ENCODE measurements around the gene ZNF492.
A peak's percentile ranks its signal among the peaks of the same experiment; 100 is the strongest.
"Not testable (repeated sequence)": the region's sequence is repeated elsewhere in the genome, so short reads cannot be mapped to it uniquely, and the experiment has no call there.

ZNF492 gene

GRCh38 chr19:22633706-22634449 lies at the start of gene ZNF492:
TSS of gene ZNF492 (plus strand) at chr19:22634324. CDS start at chr19:22653400, 19,076 bp downstream.
- peak; percentile 51 to 61 for DNase-seq

- no peak for DNase-seq
Measured at GRCh38 chr19:22595422-22595821, 38.7 kb upstream of the ZNF492 start.

- no peak for DNase-seq
Measured at GRCh38 chr19:22595918-22596341, 38.2 kb upstream of the ZNF492 start.

GRCh38 chr19:22600690-22601648 lies 33.2 kb upstream of the ZNF492 start:
- DNase-seq: no peak

GRCh38 chr19:22601906-22602630 lies 32.1 kb upstream of the ZNF492 start:
- DNase-seq: no peak

- no peak for DNase-seq
Measured at GRCh38 chr19:22602631-22603272, 31.4 kb upstream of the ZNF492 start.

GRCh38 chr19:22603518-22604440 lies 30.3 kb upstream of the ZNF492 start:
- no peak for DNase-seq

- no peak for DNase-seq
Measured at GRCh38 chr19:22604571-22605274, 29.4 kb upstream of the ZNF492 start.

- no peak for DNase-seq
Measured at GRCh38 chr19:22605275-22606211, 28.6 kb upstream of the ZNF492 start.

GRCh38 chr19:22606212-22606553 lies 27.9 kb upstream of the ZNF492 start:
- DNase-seq: no peak

- no peak for DNase-seq
Measured at GRCh38 chr19:22606954-22607652, 27.0 kb upstream of the ZNF492 start.

GRCh38 chr19:22607653-22608430 lies 26.3 kb upstream of the ZNF492 start:
- no peak for DNase-seq

GRCh38 chr19:22608441-22608840 lies 25.7 kb upstream of the ZNF492 start:
- no peak for DNase-seq

- DNase-seq: no peak
Measured at GRCh38 chr19:22609630-22610029, 24.5 kb upstream of the ZNF492 start.

- DNase-seq: no peak
Measured at GRCh38 chr19:22610121-22610520, 24.0 kb upstream of the ZNF492 start.

GRCh38 chr19:22612316-22612715 lies 21.8 kb upstream of the ZNF492 start:
- DNase-seq: no peak

GRCh38 chr19:22616659-22617058 lies 17.5 kb upstream of the ZNF492 start:
- no peak for DNase-seq

- DNase-seq: not testable (repeated sequence)
Measured at GRCh38 chr19:22617181-22617580, 16.9 kb upstream of the ZNF492 start.

Data from inflammatory macrophage treated with lipopolysaccharide for 1 hour (primary cell).